ENCODE measurements around the gene OPN1MW3.
"Not testable (repeated sequence)": the region's sequence is repeated elsewhere in the genome, so short reads cannot be mapped to it uniquely, and the experiment has no call there.

OPN1MW3 gene

GRCh38 chrX:154257282-154257681, at the start of gene OPN1MW3:
Gene OPN1MW3 (plus strand): TSS chrX:154257582. CDS start chrX:154257620, 38 bp downstream.
- not testable (repeated sequence) for DNase-seq

GRCh38 chrX:154209670-154210418, 47.5 kb upstream of the OPN1MW3 start:
- DNase-seq = not testable (repeated sequence)

- DNase-seq = not testable (repeated sequence)
These were observed 46.3 kb upstream of the OPN1MW3 start for GRCh38 chrX:154211057-154211456.

- DNase-seq = not testable (repeated sequence)
These were observed 45.9 kb upstream of the OPN1MW3 start for GRCh38 chrX:154211499-154211898.

- DNase-seq = not testable (repeated sequence)
These were observed 37.9 kb upstream of the OPN1MW3 start, which contains the start of gene OPN1MW2 for GRCh38 chrX:154219456-154219855. Gene OPN1MW2 (plus strand): TSS chrX:154219756. CDS start chrX:154219816, 60 bp downstream.

GRCh38 chrX:154225292-154225691, 32.1 kb upstream of the OPN1MW3 start:
- DNase-seq = not testable (repeated sequence)

- DNase-seq = not testable (repeated sequence)
These were observed 30.7 kb upstream of the OPN1MW3 start for GRCh38 chrX:154226706-154227105.

GRCh38 chrX:154231443-154231842, 25.9 kb upstream of the OPN1MW3 start:
- not testable (repeated sequence) for DNase-seq

- DNase-seq = not testable (repeated sequence)
These were observed 23.8 kb upstream of the OPN1MW3 start for GRCh38 chrX:154233620-154234019.

- DNase-seq = not testable (repeated sequence)
These were observed 18.3 kb upstream of the OPN1MW3 start for GRCh38 chrX:154238939-154239559.

GRCh38 chrX:154239982-154240503, 17.3 kb upstream of the OPN1MW3 start:
- DNase-seq = not testable (repeated sequence)

GRCh38 chrX:154247377-154248045, 9.9 kb upstream of the OPN1MW3 start:
- not testable (repeated sequence) for DNase-seq

GRCh38 chrX:154248076-154248475, 9.3 kb upstream of the OPN1MW3 start:
- DNase-seq = not testable (repeated sequence)

GRCh38 chrX:154258711-154259110, 1.3 kb downstream of the OPN1MW3 start:
- not testable (repeated sequence) for DNase-seq

- DNase-seq = not testable (repeated sequence)
These were observed 5.7 kb downstream of the OPN1MW3 start for GRCh38 chrX:154263072-154263471.

- not testable (repeated sequence) for DNase-seq
These were observed 11.9 kb downstream of the OPN1MW3 start for GRCh38 chrX:154269245-154269644.

- DNase-seq = not testable (repeated sequence)
These were observed 27.3 kb downstream of the OPN1MW3 start for GRCh38 chrX:154284489-154285338.

GRCh38 chrX:154286406-154286805, 29.0 kb downstream of the OPN1MW3 start:
- DNase-seq = not testable (repeated sequence)

- DNase-seq = no peak
These were observed 37.6 kb downstream of the OPN1MW3 start, which contains the start of gene TEX28 for GRCh38 chrX:154294791-154295574. Gene TEX28 (minus strand): TSS chrX:154295124. CDS start chrX:154292117, 3,007 bp downstream.

GRCh38 chrX:154295664-154296310, 38.4 kb downstream of the OPN1MW3 start, which contains the start of gene TKTL1:
Gene TKTL1 (plus strand): TSS chrX:154295795. CDS start chrX:154295860, 65 bp downstream.
- DNase-seq = no peak
